Left kidney (tissue), 2 donors: ENCODE results near the gene PREX1. TPM values are rescaled to one million over a fixed set of nuclear protein-coding genes. Genes with fewer than 3 reads are reported as not detected.
"Not testable (repeated sequence)": the region's sequence is repeated elsewhere in the genome, so short reads cannot be mapped to it uniquely, and the experiment has no call there.

Experiments used
- DNase-seq: peaks from one replicate; pipeline ENCODE4 v3.0.0-alpha.2; 2013
- polyA plus RNA-seq: library from polyadenylated mRNA; unstranded; fragments of 120-200 nt; gene quantifications from one replicate; pipeline ENCODE4 v1.2.1, GENCODE V29; 2013; ENCODE audit not compliant: insufficient read length

PREX1 gene
- polyA plus RNA-seq, 1 donor: 11.7 TPM

GRCh38 chr20:48812114-48812513 is 15.7 kb downstream of the PREX1 start:
- not testable (repeated sequence) for DNase-seq

GRCh38 chr20:48809673-48810072 is 18.1 kb downstream of the PREX1 start:
- DNase-seq: no peak

- DNase-seq: no peak
Measured at GRCh38 chr20:48808382-48809034, 19.3 kb downstream of the PREX1 start.

GRCh38 chr20:48807586-48808381 is 20.0 kb downstream of the PREX1 start:
- DNase-seq: no peak

GRCh38 chr20:48807051-48807450 is 20.7 kb downstream of the PREX1 start:
- DNase-seq: no peak

GRCh38 chr20:48805716-48806115 is 22.1 kb downstream of the PREX1 start:
- DNase-seq: no peak

GRCh38 chr20:48805286-48805685 is 22.5 kb downstream of the PREX1 start:
- no peak for DNase-seq

GRCh38 chr20:48804300-48804980 is 23.4 kb downstream of the PREX1 start:
- no peak for DNase-seq

GRCh38 chr20:48803176-48804053 is 24.4 kb downstream of the PREX1 start:
- no peak for DNase-seq

GRCh38 chr20:48802647-48803046 is 25.2 kb downstream of the PREX1 start:
- no peak for DNase-seq

GRCh38 chr20:48802216-48802615 is 25.6 kb downstream of the PREX1 start:
- DNase-seq: no peak

- DNase-seq: no peak
Measured at GRCh38 chr20:48801197-48801596, 26.6 kb downstream of the PREX1 start.

- DNase-seq: no peak
Measured at GRCh38 chr20:48800177-48800576, 27.6 kb downstream of the PREX1 start.

GRCh38 chr20:48799328-48800105 is 28.3 kb downstream of the PREX1 start:
- DNase-seq: no peak

GRCh38 chr20:48797850-48798747 is 29.7 kb downstream of the PREX1 start:
- DNase-seq: no peak

GRCh38 chr20:48797275-48797825 is 30.4 kb downstream of the PREX1 start:
- DNase-seq: no peak

GRCh38 chr20:48795732-48796131 is 32.1 kb downstream of the PREX1 start:
- DNase-seq: no peak

- DNase-seq: no peak
Measured at GRCh38 chr20:48794816-48795457, 32.9 kb downstream of the PREX1 start.

GRCh38 chr20:48794360-48794759 is 33.4 kb downstream of the PREX1 start:
- no peak for DNase-seq
